ENCODE results near the gene MRGPRE.

The MRGPRE gene

DNA sequence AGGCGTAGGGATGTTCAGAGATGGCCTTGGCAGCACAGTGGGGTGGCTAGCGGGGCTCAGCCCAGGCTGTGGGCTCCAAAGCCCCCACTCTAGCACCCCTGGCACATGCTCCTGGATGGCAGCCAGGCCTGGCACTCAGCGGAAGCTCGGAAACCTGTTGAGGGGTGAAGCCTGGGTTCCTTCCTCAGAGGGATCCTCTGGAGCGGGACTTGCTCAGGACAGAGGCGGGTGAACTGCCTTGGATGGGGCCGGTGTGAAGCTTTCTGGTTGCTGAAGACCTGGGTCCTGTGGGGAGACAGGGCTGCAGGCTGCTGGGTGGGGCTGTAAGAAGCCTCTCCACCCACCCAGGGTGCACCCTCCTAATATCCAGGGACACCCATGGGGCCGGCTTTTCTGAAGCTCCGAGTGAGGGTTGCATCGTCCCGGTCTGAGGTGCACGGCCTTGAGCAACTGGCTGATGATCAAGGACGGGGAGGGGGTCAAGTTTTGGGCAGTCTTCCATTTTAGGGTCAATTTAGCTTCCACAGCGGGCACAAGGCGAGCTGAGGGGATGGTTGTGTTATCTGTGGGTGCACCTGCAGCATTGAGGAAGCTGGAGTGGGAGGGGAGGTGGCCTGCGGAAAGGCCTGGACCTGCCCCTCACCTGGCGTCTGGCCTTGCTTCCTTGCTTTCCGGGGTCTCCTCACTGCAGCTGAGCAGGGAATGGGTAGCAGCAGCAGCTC, 5.2 kb downstream of the MRGPRE start:
- no peak for DNase-seq (ENCODE audit: low read depth)

GRCh38 chr11:3225826-3226750, 6.1 kb downstream of the MRGPRE start:
- DNase-seq (ENCODE audit: low read depth): no peak

DNA sequence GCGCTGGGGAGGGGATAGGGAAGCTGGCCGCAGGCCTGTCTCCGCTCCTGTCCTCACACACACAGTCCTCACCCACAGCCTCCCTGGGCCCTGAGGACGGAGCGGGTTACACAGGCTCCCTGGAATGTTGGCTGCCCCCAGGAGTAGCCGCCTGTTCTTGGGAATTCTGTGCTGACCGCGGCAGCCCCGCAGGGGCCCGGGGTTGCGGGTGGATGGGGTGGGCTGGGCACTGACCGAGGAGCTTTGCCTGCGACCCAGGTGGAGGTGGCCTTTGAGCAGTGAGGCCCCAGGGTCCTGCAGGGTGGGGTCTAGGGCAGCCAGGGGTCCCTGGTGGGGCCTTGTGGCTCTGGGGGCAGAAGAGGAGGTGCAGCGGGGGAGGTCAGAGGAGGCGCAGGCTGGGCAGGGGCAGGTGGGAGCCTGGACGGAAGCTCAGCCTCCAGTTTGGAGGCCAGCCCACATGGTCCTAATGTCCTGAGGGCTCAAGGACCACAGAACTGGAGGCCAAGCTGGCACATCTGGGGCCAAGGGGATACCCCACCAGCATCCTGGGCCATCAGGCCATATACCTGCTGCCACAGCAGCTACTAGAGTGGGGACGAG, 7.0 kb downstream of the MRGPRE start:
- DNase-seq (ENCODE audit: low read depth): no peak

- DNase-seq (ENCODE audit: low read depth): no peak
Observed at GRCh38 chr11:3224401-3225057, 7.7 kb downstream of the MRGPRE start.

DNA sequence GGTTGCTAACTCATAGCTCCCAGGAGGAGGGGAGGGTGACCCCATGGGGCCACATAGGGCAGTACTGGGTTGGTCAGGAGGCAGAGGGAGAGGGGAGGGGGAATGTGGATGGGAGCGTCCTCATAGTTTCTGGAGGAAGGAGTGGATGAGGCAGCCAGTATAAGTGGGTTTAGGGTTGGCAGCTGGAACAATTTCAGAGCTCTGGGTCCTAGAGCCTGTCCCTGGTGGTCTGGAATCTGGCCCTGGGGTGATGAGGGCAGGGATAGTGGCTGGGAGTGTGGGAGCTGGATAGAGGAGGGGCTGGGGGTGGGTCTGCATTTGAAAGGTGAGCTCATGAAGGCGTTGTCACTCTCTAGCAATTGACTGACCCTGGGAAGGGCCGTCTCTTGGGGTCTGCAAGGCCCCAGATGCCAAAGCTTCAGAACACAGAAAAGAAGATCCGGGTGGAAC, 8.3 kb downstream of the MRGPRE start:
- no peak for DNase-seq (ENCODE audit: low read depth)

- DNase-seq (ENCODE audit: low read depth): no peak
Observed at GRCh38 chr11:3222941-3223915, 9.0 kb downstream of the MRGPRE start.

DNA sequence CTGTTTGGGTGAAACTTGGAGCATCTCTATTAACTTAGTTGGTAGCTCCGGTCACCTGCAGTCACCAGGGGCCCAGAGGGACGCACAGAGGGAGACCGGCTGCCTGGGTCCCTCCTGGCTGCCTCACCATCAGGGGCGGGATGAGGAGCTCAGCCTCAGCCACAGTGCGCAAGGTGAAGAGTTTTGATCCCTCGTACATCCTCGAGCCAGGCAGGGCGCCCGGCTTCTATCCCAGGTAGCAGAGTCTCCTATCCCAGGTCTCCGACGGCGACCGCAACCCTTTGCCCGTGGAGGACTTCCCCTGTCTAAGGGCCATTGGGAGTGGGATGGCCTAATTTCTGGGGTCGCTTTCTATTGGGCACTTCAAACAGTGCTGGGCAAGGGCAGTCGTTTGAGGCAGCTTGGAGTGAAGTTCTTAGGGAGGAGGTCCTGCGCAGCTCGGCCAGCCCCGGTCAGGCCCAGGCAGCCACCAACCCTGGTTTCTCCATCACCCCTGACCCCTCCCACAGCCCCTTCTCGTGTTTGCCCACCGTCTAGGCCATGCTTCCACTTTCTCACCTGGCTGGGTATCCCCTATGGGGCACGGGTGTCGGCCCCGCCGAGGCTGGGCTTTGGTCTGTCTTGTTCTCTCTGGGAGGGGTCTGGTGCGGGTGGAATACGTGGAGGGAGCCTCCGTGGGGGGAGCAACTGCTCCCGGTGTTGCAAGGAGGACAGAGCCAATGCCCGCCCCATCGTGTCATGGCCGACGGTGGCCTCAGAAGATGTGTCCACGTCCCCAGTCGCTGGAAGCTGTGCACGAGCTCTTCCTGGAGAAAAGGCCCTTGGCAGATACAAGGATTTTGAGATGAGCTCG, 10.0 kb downstream of the MRGPRE start:
- DNase-seq (ENCODE audit: low read depth): no peak

DNA sequence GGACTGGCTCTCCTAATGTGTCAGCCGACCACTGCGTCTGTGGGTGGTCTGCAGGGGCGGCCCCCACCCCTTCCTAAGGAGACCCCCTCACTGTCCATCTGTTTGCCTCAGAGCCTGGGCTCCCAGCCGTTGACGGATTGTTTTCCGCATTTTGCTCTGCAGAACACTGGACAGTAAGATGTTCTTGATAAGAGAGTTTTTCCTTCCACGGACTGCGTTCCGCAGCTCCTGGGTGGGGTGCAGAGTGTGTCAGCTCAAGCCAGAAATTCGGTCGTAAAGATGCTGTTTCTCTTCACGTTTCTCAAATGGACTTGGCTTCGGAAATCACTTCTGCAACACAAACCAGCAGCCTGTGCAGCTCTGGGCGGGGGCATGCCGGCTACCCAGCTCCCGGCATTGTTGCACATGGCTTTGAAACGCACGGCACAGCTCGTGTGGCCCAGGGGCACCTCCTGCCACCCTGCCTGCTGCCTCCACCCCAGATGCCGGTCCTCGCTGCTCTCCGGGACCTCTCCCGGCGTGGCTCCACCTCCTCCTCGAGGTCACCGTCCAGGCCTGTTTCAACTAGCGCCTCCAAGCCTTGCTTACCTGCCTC, 10.7 kb downstream of the MRGPRE start:
- no peak for DNase-seq (ENCODE audit: low read depth)

DNA sequence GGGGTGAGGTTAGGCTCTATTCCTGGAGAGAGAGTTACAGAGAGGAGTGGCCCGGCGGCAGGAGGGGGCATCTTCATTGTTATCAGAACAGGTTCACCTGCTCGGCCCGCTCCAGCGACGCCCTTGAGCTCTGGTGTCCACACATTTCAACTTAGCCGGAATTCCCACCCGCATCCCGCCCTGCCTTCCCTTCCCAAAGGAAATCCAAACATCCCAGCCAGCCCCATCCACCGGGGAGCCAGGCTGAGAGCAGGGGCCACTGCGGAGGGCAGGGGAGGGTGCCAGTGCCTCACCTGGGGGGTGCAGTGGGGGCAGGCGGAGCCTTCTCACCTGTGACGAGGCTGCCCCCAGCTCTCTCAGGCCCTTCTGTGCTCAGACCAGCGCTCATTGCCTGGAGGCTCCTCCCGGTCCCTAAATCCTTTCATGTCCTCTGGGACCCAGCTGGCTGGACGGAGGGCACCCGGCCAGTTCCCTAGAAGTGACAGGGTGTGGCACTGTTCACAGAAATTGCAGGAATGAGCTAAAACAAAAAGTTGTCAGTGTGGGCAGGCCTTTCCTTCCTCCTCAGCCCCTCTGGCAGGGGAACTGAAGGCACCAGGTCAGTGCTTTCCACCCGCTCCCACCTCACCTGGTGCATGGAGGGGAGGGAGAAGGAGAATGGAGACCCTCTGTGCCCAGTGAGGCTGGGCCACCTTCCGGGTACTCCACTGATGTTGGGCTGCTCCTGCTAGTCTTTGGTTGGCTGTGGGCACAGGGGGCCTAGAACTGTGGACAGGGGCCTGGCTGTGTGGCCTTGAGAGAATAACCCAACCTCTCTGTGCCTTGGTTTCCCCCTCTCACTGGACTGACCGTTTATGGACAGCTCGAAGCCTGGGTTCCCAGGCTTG, 11.5 kb downstream of the MRGPRE start:
- DNase-seq (ENCODE audit: low read depth): no peak

DNA sequence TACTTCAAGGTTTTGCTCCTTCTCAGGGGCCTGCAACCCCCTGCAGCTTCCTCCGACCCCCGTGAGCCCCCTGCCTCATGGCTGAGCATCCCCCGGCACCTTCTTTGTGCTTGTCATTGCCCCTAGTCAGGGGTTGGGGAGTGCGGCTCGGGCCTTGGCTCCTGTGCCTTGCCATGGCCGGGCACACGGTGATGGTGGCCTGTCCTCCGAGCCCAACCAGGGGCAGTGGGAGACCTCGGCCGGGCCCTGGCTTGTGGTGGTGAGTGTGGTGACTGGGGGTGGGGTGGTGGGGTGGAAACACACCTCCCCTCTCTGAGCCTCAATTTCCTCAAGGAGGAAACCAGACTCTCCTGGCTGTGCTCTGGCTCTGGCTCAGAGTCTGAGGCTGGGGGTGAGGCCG, 12.1 kb downstream of the MRGPRE start:
- no peak for DNase-seq (ENCODE audit: low read depth)

- no peak for DNase-seq (ENCODE audit: low read depth)
Observed at GRCh38 chr11:3219281-3219892, 12.8 kb downstream of the MRGPRE start.

DNA sequence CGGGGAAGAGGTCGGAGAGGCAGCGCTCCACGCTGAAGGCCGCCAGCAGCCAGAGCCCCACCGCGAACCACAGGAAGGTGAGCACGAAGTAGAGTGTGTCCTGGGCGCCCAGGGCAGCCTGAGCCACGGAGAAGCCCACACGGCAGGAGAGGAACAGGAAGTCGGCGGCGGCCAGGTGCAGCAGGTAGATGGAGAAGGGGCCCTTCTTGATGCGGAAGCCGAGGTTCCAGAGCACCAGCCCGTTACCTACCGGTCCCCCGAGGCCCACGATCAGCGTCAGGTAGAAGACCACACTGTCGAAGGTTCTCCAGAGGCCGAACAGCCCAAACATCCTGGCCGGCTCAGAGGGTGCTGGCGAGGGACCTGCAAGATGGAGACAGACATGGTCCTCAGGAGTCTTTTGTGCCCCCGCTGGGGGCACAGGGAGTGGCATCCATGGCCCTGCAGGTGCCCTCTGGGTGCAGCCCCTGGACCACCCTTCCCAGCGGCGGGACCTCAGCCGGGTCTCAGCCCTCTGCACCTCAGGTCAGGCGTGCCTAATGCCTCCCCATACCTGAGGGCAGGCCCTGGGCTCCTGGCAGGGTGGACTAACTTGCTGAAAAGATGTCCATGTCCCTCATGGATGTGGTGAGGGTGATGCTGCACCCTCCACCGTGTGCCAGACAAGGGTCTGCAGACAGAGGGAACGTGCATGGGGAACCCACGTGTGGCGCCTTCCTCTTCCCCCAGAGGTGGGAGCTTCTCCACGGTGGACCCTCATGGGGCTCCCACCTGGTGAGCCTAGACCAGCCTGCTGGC, 13.5 kb downstream of the MRGPRE start, which contains the start of gene MRGPRG:
Gene MRGPRG, minus strand, starts transcription at position 331 of the 798 bp plus-strand sequence. Its CDS starts 0 bp downstream, at position 331.
- no peak for DNase-seq (ENCODE audit: low read depth)

DNA sequence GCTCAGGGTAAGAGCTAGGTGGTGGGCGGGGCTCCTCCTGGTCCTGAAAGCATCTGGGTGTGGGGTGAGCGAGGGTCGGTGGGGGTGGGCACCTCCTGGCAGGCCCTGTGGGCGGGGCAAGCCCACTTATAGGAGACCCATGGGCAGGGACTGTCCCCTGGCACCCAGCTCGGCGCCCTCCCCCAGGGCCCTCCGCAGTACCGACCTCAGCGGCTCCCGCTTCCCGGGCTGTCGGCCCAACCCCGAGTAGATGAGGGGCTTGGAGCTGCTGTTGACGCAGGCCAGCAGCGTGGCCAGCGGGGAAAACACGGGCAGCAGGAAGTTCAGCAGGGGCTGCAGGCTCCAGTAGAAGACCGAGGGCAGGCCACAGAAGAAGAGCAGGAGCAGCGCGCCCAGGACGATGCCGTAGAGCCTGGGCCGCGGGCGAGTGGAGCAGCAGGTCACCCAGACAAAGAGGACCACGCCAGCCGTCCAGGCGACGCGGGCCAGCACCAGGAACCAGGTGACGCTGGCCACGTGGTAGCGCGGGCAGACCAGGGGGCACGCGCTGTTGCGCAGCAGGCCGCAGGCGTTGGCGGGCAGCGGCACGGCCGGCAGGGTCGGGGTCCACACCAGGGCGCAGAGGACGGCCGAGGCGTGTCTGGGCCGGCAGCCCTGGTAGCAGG, 14.3 kb downstream of the MRGPRE start:
- DNase-seq (ENCODE audit: low read depth): no peak

DNA sequence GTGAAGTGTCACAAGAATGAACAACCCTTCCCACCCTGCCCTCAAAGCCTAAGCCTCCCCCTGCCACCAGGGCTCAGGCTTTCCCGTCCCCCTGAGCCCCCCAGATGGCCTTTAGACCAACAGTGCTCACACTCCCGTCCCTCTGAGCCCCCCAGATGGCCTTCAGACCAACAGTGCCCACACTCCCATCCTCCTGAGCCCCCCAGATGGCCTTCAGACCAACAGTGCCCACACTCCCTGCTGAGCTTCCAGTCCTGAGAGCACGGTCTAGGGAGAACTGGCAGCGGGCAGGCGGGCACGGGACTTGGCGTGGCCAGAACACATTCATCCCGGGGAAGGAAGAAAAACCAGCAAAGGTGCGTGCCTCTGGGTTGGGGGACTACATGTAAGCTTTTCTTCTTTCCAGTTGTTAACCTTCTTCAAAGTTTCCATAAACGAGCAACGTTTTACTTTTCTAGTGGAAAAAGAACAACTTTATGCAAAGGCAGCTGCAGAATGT, 16.1 kb downstream of the MRGPRE start:
- no peak for DNase-seq (ENCODE audit: low read depth)

DNA sequence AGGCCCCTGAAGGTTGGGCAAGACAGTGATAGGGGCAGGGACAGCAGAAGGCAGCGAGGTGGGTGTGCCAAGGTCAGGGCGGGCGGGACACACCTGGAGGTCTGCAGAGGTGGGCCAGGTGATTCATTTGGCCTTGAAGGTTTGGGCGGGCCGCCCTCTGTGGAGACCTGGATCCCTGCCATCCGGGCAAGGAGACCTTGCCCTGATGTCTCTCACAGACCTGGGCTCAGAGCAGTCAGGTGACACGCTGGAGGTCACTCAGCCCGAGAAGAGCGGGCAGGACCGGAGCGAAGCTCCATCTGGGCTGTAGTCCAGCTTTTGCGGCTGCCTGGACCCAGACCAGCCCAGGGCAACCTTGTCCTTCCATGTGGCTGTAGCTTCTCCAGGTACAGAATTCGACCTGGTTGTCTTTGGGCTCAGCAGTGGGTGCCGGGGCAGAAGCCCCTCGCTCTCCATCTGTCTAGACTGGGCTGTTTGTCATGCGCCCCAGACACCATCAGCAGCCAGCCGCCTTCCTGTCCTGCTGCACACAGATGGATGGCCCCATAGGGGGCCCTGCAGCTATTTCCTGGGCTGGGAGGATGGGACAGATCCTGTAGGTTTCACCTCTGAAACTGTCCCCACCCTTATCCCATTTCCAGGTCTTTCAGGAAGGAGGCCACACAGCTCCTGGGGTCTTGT, 16.7 kb downstream of the MRGPRE start:
- no peak for DNase-seq (ENCODE audit: low read depth)

- DNase-seq (ENCODE audit: low read depth): no peak
Observed at GRCh38 chr11:3214420-3214699, 17.9 kb downstream of the MRGPRE start.
